Fibroblast of the aortic adventitia (primary cell): ENCODE measurements around the gene SIM2. TPM values are rescaled to one million over a fixed set of nuclear protein-coding genes. Genes with fewer than 3 reads are reported as not detected.

Source experiments
- DNase-seq: peaks from one replicate; pipeline ENCODE4 v3.0.0-alpha.2; 2010; ENCODE audit warnings: low read depth
- H3K4me3 ChIP-seq: 2 replicates; pipeline ENCODE4 v1.5.1; 2011; ENCODE audit warnings: low read depth, mild to moderate bottlenecking, control low read depth, low read length, moderate library complexity
- CTCF ChIP-seq: IDR thresholded peaks from 2 replicates; pipeline ENCODE4 v1.5.1; 2011; ENCODE audit warnings: mild to moderate bottlenecking, low read length, control low read depth, inconsistent platforms; ENCODE audit not compliant: insufficient read depth
- total RNA-seq: library from RNA; depleted of rRNA; stranded (reverse); fragments of >200 nt; gene quantifications from 2 replicates; pipeline ENCODE4 v1.2.3, GENCODE V29; 2012; ENCODE audit warnings: low replicate concordance

SIM2 gene
- total RNA-seq, 1 donor = 0.18 TPM

GRCh38 chr21:36798491-36798890, 99.6 kb downstream of the SIM2 start:
- TF ChIP-seq CTCF = no peak
- H3K4me3 ChIP-seq = no peak overlapping the region
- DNase-seq = no peak

Other genes with a start within 250 kb of the SIM2 start
- 0.27 and 0.57 TPM in 2 replicates for gene CLDN14, start 219.0 kb upstream of the SIM2 start, total RNA-seq